ENCODE measurements around the gene SYT5.

The SYT5 gene

GRCh38 chr19:55147545-55148251 lies 32.4 kb downstream of the SYT5 start:
- DNase-seq (ENCODE audit: low read depth in 3 of 3, low spot score in 1 of 3) = no peak

- no peak for DNase-seq (ENCODE audit: low read depth in 3 of 3, low spot score in 1 of 3)
Measured at GRCh38 chr19:55146705-55147273, 33.3 kb downstream of the SYT5 start.

- no peak for DNase-seq (ENCODE audit: low read depth in 3 of 3, low spot score in 1 of 3)
Measured at GRCh38 chr19:55146078-55146704, 33.9 kb downstream of the SYT5 start.

GRCh38 chr19:55145232-55145631 lies 34.9 kb downstream of the SYT5 start:
- no peak for DNase-seq (ENCODE audit: low read depth in 3 of 3, low spot score in 1 of 3)

GRCh38 chr19:55141696-55142095 lies 38.4 kb downstream of the SYT5 start:
- DNase-seq (ENCODE audit: low read depth in 3 of 3, low spot score in 1 of 3) = no peak

- DNase-seq (ENCODE audit: low read depth in 3 of 3, low spot score in 1 of 3) = no peak
Measured at GRCh38 chr19:55137915-55138314, 42.2 kb downstream of the SYT5 start.

GRCh38 chr19:55136399-55137102 lies 43.5 kb downstream of the SYT5 start:
- no peak for DNase-seq (ENCODE audit: low read depth in 3 of 3, low spot score in 1 of 3)

- DNase-seq (ENCODE audit: low read depth in 3 of 3, low spot score in 1 of 3) = no peak
Measured at GRCh38 chr19:55134736-55135135, 45.4 kb downstream of the SYT5 start.

GRCh38 chr19:55133639-55134444 lies 46.2 kb downstream of the SYT5 start:
- no peak for DNase-seq (ENCODE audit: low read depth in 3 of 3, low spot score in 1 of 3)

- DNase-seq (ENCODE audit: low read depth in 3 of 3, low spot score in 1 of 3) = no peak
Measured at GRCh38 chr19:55132453-55133129, 47.5 kb downstream of the SYT5 start.

- DNase-seq (ENCODE audit: low read depth in 3 of 3, low spot score in 1 of 3) = no peak
Measured at GRCh38 chr19:55131421-55131820, 48.7 kb downstream of the SYT5 start.
